SK-N-SH treated with all-trans-retinoic acid at 6 μM for 48 hours (cell line): ENCODE measurements around the gene SFTPA2.

Experiments used
- ATAC-seq: fragments of 200-7000 bp; cut with Tn5 transposase; 3 replicates; pipeline ENCODE4 v1.9.1; 2020; ENCODE audit warnings: mild to moderate bottlenecking, moderate library complexity
- ARNTL ChIP-seq: fragments of 450-650 bp; formaldehyde crosslinking; IDR thresholded peaks from 2 replicates; pipeline ENCODE4 v1.5.0; 2020; ENCODE audit warnings: low read depth, mild to moderate bottlenecking, moderate library complexity, borderline replicate concordance
- BACH2 ChIP-seq: fragments of 250-450 bp; sonication (Bioruptor Pico); IDR thresholded peaks from 2 replicates; pipeline ENCODE4 v1.9.0; 2021; ENCODE audit warnings: mild to moderate bottlenecking, borderline replicate concordance
- CSDC2 ChIP-seq: fragments of 250-450 bp; sonication (Bioruptor Pico); IDR thresholded peaks from 2 replicates; pipeline ENCODE4 v1.5.0; 2020; ENCODE audit warnings: mild to moderate bottlenecking, moderate library complexity
- ESRRG ChIP-seq: fragments of 250-450 bp; sonication (Bioruptor Pico); IDR thresholded peaks from 2 replicates; pipeline ENCODE4 v1.6.1; 2021; ENCODE audit warnings: mild to moderate bottlenecking
- ISL1 ChIP-seq: fragments of 250-450 bp; sonication (Bioruptor Pico); IDR thresholded peaks from 2 replicates; pipeline ENCODE4 v2.1.2; 2022; ENCODE audit warnings: mild to moderate bottlenecking, moderate library complexity
- PPARA ChIP-seq: fragments of 250-450 bp; sonication (Bioruptor Pico); IDR thresholded peaks from 2 replicates; pipeline ENCODE4 v1.5.0; 2020; ENCODE audit warnings: mild to moderate bottlenecking, borderline replicate concordance
- TCF4 ChIP-seq: fragments of 250-450 bp; sonication (Bioruptor Pico); IDR thresholded peaks from 2 replicates; pipeline ENCODE4 v1.8.0; 2021; ENCODE audit warnings: mild to moderate bottlenecking, moderate library complexity, borderline replicate concordance
- TOX ChIP-seq: fragments of 250-450 bp; sonication (Bioruptor Pico); IDR thresholded peaks from 2 replicates; pipeline ENCODE4 v1.8.0; 2021; ENCODE audit warnings: mild to moderate bottlenecking, moderate library complexity, borderline replicate concordance
- ZC3H10 ChIP-seq: fragments of 250-450 bp; sonication (Bioruptor Pico); IDR thresholded peaks from 2 replicates; pipeline ENCODE4 v1.5.1; 2021; ENCODE audit warnings: mild to moderate bottlenecking, moderate library complexity
- ZFP3 ChIP-seq: fragments of 250-450 bp; sonication (Bioruptor Pico); IDR thresholded peaks from 2 replicates; pipeline ENCODE4 v1.5.0; 2020; ENCODE audit warnings: mild to moderate bottlenecking, moderate library complexity
- ZFP30 ChIP-seq: fragments of 450-650 bp; formaldehyde crosslinking; IDR thresholded peaks from 2 replicates; pipeline ENCODE4 v1.5.0; 2022; ENCODE audit warnings: mild to moderate bottlenecking, moderate library complexity
- ZNF70 ChIP-seq: fragments of 450-650 bp; formaldehyde crosslinking; IDR thresholded peaks from 2 replicates; pipeline ENCODE4 v1.5.0; 2020; ENCODE audit warnings: mild to moderate bottlenecking, moderate library complexity
- ZNF8 ChIP-seq: fragments of 450-650 bp; formaldehyde crosslinking; IDR thresholded peaks from 2 replicates; pipeline ENCODE4 v1.5.0; 2020; ENCODE audit warnings: mild to moderate bottlenecking, moderate library complexity
- TF ChIP-seq, protein P1 (sequence below): fragments of 250-450 bp; sonication (Bioruptor Pico); IDR thresholded peaks from 2 replicates; pipeline ENCODE4 v1.5.1; 2020; ENCODE audit warnings: low read depth, mild to moderate bottlenecking, moderate library complexity
- TF ChIP-seq, protein P2 (sequence below): fragments of 250-450 bp; sonication (Bioruptor Pico); IDR thresholded peaks from 2 replicates; pipeline ENCODE4 v1.8.0; 2021; ENCODE audit warnings: low read depth, mild to moderate bottlenecking, moderate library complexity, borderline replicate concordance
- TF ChIP-seq, protein P3 (sequence below): fragments of 250-450 bp; sonication (Bioruptor Pico); IDR thresholded peaks from 2 replicates; pipeline ENCODE4 v1.8.0; 2020; ENCODE audit warnings: mild to moderate bottlenecking, moderate library complexity, borderline replicate concordance
- TF ChIP-seq, protein P4 (sequence below): fragments of 250-450 bp; sonication (Bioruptor Pico); IDR thresholded peaks from 2 replicates; pipeline ENCODE4 v1.5.1; 2021; ENCODE audit warnings: mild to moderate bottlenecking, moderate library complexity
- TF ChIP-seq, protein P5 (sequence below): fragments of 250-450 bp; sonication (Bioruptor Pico); IDR thresholded peaks from 2 replicates; pipeline ENCODE4 v1.5.0; 2020; ENCODE audit warnings: mild to moderate bottlenecking, moderate library complexity

SFTPA2 gene

DNA sequence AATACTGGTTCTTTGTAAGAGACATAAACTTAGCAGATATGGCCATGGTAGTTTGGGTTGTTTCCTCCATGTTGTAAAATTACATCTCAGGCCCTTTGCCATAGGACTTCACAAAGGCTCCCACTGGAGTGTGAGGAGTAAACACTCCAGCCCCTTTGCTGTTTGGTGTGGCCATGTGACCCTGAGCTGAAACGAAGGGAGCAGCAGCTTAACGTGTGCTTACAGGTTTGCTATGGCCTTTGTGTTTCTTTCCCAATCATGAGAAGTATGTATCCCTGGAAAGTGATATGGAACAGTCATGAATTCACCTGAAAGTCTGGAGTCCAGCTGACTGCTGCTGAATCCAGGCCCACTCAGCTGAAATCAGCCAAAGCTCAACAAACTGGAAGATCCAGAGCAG is 26.7 kb upstream of the SFTPA2 start:
- ATAC-seq = no peak
- TF ChIP-seq ZNF8 (CRISPR knock-in tag) (no peak), ZFP30 (CRISPR knock-in tag) (no peak), ZNF70 (CRISPR knock-in tag) (no peak), ISL1 (CRISPR knock-in tag) (no peak), TCF4 (CRISPR knock-in tag) (no peak), ZFP3 (no peak)
- TF ChIP-seq, protein P1, sequence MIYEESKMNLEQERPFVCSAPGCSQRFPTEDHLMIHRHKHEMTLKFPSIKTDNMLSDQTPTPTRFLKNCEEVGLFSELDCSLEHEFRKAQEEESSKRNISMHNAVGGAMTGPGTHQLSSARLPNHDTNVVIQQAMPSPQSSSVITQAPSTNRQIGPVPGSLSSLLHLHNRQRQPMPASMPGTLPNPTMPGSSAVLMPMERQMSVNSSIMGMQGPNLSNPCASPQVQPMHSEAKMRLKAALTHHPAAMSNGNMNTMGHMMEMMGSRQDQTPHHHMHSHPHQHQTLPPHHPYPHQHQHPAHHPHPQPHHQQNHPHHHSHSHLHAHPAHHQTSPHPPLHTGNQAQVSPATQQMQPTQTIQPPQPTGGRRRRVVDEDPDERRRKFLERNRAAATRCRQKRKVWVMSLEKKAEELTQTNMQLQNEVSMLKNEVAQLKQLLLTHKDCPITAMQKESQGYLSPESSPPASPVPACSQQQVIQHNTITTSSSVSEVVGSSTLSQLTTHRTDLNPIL (CRISPR knock-in tag) = no peak
- TF ChIP-seq, protein P2, sequence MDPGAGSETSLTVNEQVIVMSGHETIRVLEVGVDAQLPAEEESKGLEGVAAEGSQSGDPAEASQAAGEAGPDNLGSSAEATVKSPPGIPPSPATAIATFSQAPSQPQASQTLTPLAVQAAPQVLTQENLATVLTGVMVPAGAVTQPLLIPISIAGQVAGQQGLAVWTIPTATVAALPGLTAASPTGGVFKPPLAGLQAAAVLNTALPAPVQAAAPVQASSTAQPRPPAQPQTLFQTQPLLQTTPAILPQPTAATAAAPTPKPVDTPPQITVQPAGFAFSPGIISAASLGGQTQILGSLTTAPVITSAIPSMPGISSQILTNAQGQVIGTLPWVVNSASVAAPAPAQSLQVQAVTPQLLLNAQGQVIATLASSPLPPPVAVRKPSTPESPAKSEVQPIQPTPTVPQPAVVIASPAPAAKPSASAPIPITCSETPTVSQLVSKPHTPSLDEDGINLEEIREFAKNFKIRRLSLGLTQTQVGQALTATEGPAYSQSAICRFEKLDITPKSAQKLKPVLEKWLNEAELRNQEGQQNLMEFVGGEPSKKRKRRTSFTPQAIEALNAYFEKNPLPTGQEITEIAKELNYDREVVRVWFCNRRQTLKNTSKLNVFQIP (CRISPR knock-in tag) = no peak
- TF ChIP-seq, protein P3, sequence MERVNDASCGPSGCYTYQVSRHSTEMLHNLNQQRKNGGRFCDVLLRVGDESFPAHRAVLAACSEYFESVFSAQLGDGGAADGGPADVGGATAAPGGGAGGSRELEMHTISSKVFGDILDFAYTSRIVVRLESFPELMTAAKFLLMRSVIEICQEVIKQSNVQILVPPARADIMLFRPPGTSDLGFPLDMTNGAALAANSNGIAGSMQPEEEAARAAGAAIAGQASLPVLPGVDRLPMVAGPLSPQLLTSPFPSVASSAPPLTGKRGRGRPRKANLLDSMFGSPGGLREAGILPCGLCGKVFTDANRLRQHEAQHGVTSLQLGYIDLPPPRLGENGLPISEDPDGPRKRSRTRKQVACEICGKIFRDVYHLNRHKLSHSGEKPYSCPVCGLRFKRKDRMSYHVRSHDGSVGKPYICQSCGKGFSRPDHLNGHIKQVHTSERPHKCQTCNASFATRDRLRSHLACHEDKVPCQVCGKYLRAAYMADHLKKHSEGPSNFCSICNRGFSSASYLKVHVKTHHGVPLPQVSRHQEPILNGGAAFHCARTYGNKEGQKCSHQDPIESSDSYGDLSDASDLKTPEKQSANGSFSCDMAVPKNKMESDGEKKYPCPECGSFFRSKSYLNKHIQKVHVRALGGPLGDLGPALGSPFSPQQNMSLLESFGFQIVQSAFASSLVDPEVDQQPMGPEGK (CRISPR knock-in tag) = no peak

DNA sequence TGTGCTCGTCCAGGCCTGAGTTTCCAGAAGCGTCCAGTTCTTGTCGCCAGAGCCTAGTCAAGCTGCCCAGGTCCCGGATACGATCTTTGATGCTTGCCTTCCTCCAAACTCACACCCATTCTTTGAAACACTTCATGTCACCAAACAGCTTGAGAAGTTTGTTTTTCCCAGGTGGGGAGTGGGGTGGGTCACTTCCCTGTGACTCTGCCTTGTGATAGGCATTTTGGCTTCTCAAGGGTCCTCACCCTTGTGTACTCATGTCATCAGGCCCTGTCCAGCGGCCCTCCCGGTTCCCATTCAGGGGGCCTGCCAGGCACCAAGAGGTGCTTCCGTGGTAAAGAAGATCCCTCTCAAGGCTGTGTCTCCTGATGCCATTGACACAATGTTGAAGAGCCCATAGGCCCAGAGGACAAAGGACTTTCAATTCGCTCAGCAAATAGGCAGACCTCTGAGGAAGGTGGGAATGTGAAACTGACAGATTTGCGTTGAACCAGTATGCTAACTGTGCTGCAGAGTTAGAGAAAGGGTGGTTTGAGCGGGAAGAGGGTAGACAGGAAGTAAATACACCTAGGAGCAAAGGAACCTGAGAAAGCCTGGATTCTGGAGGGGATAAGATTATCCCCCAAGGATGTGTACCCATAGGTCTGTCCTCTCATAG is 25.8 kb upstream of the SFTPA2 start:
- TF ChIP-seq ZFP30 (CRISPR knock-in tag) = no peak
- TF ChIP-seq, protein P2 (CRISPR knock-in tag) = no peak
- TF ChIP-seq, protein P1 (CRISPR knock-in tag) = no peak
- TF ChIP-seq, protein P4, sequence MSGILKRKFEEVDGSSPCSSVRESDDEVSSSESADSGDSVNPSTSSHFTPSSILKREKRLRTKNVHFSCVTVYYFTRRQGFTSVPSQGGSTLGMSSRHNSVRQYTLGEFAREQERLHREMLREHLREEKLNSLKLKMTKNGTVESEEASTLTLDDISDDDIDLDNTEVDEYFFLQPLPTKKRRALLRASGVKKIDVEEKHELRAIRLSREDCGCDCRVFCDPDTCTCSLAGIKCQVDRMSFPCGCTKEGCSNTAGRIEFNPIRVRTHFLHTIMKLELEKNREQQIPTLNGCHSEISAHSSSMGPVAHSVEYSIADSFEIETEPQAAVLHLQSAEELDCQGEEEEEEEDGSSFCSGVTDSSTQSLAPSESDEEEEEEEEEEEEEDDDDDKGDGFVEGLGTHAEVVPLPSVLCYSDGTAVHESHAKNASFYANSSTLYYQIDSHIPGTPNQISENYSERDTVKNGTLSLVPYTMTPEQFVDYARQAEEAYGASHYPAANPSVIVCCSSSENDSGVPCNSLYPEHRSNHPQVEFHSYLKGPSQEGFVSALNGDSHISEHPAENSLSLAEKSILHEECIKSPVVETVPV (CRISPR knock-in tag) = no peak
- no peak for TF ChIP-seq TOX (CRISPR knock-in tag)
- no peak for ATAC-seq

DNA sequence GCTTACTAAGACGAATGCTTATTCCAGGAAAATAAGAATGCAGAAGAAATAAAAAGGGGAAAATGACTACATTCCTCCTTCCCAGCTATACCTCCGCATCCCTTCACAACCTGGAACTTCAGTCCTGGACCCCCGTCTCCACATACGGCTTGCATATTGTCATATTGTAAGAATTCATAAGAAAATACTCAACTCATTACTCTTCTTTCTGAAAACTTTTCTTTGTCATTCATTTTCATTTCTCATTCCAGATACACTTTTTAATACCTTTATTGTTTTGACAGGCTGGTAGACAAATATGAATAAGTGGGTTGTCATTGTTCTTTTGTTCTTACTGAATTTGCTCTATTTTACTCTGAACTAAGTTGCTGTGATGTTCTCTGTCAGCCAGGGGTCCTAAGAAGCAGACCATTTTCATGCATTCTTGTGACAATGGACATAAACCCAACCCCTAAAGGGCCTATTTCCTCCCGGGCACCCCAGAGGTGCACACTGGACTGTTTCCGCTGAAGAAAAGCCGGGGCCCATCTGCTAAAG is 23.3 kb upstream of the SFTPA2 start:
- ATAC-seq = no peak
- TF ChIP-seq, protein P1 (CRISPR knock-in tag) = no peak
- TF ChIP-seq BACH2 (CRISPR knock-in tag) = no peak
- TF ChIP-seq TOX (CRISPR knock-in tag) = no peak
- no peak for TF ChIP-seq ARNTL (CRISPR knock-in tag)
- TF ChIP-seq, protein P5, sequence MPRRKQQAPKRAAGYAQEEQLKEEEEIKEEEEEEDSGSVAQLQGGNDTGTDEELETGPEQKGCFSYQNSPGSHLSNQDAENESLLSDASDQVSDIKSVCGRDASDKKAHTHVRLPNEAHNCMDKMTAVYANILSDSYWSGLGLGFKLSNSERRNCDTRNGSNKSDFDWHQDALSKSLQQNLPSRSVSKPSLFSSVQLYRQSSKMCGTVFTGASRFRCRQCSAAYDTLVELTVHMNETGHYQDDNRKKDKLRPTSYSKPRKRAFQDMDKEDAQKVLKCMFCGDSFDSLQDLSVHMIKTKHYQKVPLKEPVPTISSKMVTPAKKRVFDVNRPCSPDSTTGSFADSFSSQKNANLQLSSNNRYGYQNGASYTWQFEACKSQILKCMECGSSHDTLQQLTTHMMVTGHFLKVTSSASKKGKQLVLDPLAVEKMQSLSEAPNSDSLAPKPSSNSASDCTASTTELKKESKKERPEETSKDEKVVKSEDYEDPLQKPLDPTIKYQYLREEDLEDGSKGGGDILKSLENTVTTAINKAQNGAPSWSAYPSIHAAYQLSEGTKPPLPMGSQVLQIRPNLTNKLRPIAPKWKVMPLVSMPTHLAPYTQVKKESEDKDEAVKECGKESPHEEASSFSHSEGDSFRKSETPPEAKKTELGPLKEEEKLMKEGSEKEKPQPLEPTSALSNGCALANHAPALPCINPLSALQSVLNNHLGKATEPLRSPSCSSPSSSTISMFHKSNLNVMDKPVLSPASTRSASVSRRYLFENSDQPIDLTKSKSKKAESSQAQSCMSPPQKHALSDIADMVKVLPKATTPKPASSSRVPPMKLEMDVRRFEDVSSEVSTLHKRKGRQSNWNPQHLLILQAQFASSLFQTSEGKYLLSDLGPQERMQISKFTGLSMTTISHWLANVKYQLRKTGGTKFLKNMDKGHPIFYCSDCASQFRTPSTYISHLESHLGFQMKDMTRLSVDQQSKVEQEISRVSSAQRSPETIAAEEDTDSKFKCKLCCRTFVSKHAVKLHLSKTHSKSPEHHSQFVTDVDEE (CRISPR knock-in tag) = no peak
- no peak for TF ChIP-seq ZFP3
- TF ChIP-seq ZNF70 (CRISPR knock-in tag) = no peak
- no peak for TF ChIP-seq ESRRG
- no peak for TF ChIP-seq CSDC2
- TF ChIP-seq ISL1 (CRISPR knock-in tag) = no peak
- no peak for TF ChIP-seq ZNF8 (CRISPR knock-in tag)
- TF ChIP-seq, protein P4 (CRISPR knock-in tag) = no peak
- no peak for TF ChIP-seq ZC3H10 (CRISPR knock-in tag)
- no peak for TF ChIP-seq PPARA (CRISPR knock-in tag)
